ENCODE data around the gene SLC2A8.

Gene SLC2A8

GRCh38 chr9:127437497-127438264 lies 40.7 kb downstream of the SLC2A8 start:
- WGBS, 2 experiments (ENCODE audit: insufficient coverage in 2 of 2) = 87 to 96% methylated on average over 9 to 10 of the region's 12 CpGs
- Histone ChIP-seq H3K9me3 (ENCODE audit: control insufficient read depth, low read length) (no peaks in the 10 kb centered on the region), H3K36me3 (ENCODE audit: control insufficient read depth, insufficient read depth, low read length) (peaks cover 95% of the 10 kb centered on the region), H3K4me3 (ENCODE audit: extremely low read depth, insufficient read depth, low read length, poor library complexity, severe bottlenecking) (no peak overlapping the region), H3K27ac (ENCODE audit: low read depth, low read length, severe bottlenecking) (no peak overlapping the region), H3K4me1 (ENCODE audit: control insufficient read depth, insufficient read depth, low read length, poor library complexity, severe bottlenecking) (no peaks in the 10 kb centered on the region)

GRCh38 chr9:127438394-127438793 lies 41.4 kb downstream of the SLC2A8 start:
- peaks cover 93% of the 10 kb centered on the region for H3K36me3 ChIP-seq (ENCODE audit: control insufficient read depth, insufficient read depth, low read length)
- no peak overlapping the region for H3K4me3 ChIP-seq (ENCODE audit: extremely low read depth, insufficient read depth, low read length, poor library complexity, severe bottlenecking)
- no peak overlapping the region for H3K27ac ChIP-seq (ENCODE audit: low read depth, low read length, severe bottlenecking)
- H3K9me3 ChIP-seq (ENCODE audit: control insufficient read depth, low read length) = no peaks in the 10 kb centered on the region
- 96 to 98% methylated on average over 8 to 9 of the region's 9 CpGs for WGBS, 2 experiments (ENCODE audit: insufficient coverage in 2 of 2)
- no peaks in the 10 kb centered on the region for H3K4me1 ChIP-seq (ENCODE audit: control insufficient read depth, insufficient read depth, low read length, poor library complexity, severe bottlenecking)

- WGBS, 2 experiments (ENCODE audit: insufficient coverage in 2 of 2) = 90 to 95% methylated on average over 9 to 16 of the region's 17 CpGs
- peaks cover 16% of the 10 kb centered on the region for H3K9me3 ChIP-seq (ENCODE audit: control insufficient read depth, low read length)
- H3K4me3 ChIP-seq (ENCODE audit: extremely low read depth, insufficient read depth, low read length, poor library complexity, severe bottlenecking) = no peak overlapping the region
- peaks cover 4% of the 10 kb centered on the region for H3K4me1 ChIP-seq (ENCODE audit: control insufficient read depth, insufficient read depth, low read length, poor library complexity, severe bottlenecking)
- peak overlapping the region; percentile 66 for H3K27ac ChIP-seq (ENCODE audit: low read depth, low read length, severe bottlenecking)
- H3K36me3 ChIP-seq (ENCODE audit: control insufficient read depth, insufficient read depth, low read length) = peaks cover 89% of the 10 kb centered on the region
These were observed 47.4 kb downstream of the SLC2A8 start for GRCh38 chr9:127444283-127444920.

GRCh38 chr9:127444921-127445850 lies 48.2 kb downstream of the SLC2A8 start:
- peak overlapping the region; percentile 29 for H3K27ac ChIP-seq (ENCODE audit: low read depth, low read length, severe bottlenecking)
- 97 to 99% methylated on average over 9 to 14 of the region's 15 CpGs for WGBS, 2 experiments (ENCODE audit: insufficient coverage in 2 of 2)
- H3K4me1 ChIP-seq (ENCODE audit: control insufficient read depth, insufficient read depth, low read length, poor library complexity, severe bottlenecking) = peaks cover 8% of the 10 kb centered on the region
- peaks cover 90% of the 10 kb centered on the region for H3K36me3 ChIP-seq (ENCODE audit: control insufficient read depth, insufficient read depth, low read length)
- H3K4me3 ChIP-seq (ENCODE audit: extremely low read depth, insufficient read depth, low read length, poor library complexity, severe bottlenecking) = no peak overlapping the region
- H3K9me3 ChIP-seq (ENCODE audit: control insufficient read depth, low read length) = peaks cover 16% of the 10 kb centered on the region

GRCh38 chr9:127445851-127446712 lies 49.1 kb downstream of the SLC2A8 start:
- no peak overlapping the region for H3K4me3 ChIP-seq (ENCODE audit: extremely low read depth, insufficient read depth, low read length, poor library complexity, severe bottlenecking)
- 60 to 100% methylated on average over 1 to 3 of the region's 4 CpGs for WGBS, 2 experiments (ENCODE audit: insufficient coverage in 2 of 2)
- peaks cover 16% of the 10 kb centered on the region for H3K9me3 ChIP-seq (ENCODE audit: control insufficient read depth, low read length)
- H3K27ac ChIP-seq (ENCODE audit: low read depth, low read length, severe bottlenecking) = no peak overlapping the region
- peaks cover 85% of the 10 kb centered on the region for H3K36me3 ChIP-seq (ENCODE audit: control insufficient read depth, insufficient read depth, low read length)
- peaks cover 8% of the 10 kb centered on the region for H3K4me1 ChIP-seq (ENCODE audit: control insufficient read depth, insufficient read depth, low read length, poor library complexity, severe bottlenecking)

- Histone ChIP-seq H3K9me3 (ENCODE audit: control insufficient read depth, low read length) (peaks cover 16% of the 10 kb centered on the region), H3K4me3 (ENCODE audit: extremely low read depth, insufficient read depth, low read length, poor library complexity, severe bottlenecking) (no peak overlapping the region), H3K27ac (ENCODE audit: low read depth, low read length, severe bottlenecking) (no peak overlapping the region), H3K36me3 (ENCODE audit: control insufficient read depth, insufficient read depth, low read length) (peaks cover 80% of the 10 kb centered on the region), H3K4me1 (ENCODE audit: control insufficient read depth, insufficient read depth, low read length, poor library complexity, severe bottlenecking) (peaks cover 8% of the 10 kb centered on the region)
- 95 to 97% methylated on average over 7 of the region's 7 CpGs for whole genome bisulfite sequencing, 2 experiments (ENCODE audit: insufficient coverage in 2 of 2)
These were observed 49.9 kb downstream of the SLC2A8 start for GRCh38 chr9:127446713-127447415.

- peak overlapping the region; percentile 77 for H3K27ac ChIP-seq (ENCODE audit: low read depth, low read length, severe bottlenecking)
- H3K9me3 ChIP-seq (ENCODE audit: control insufficient read depth, low read length) = peaks cover 16% of the 10 kb centered on the region
- peaks cover 74% of the 10 kb centered on the region for H3K36me3 ChIP-seq (ENCODE audit: control insufficient read depth, insufficient read depth, low read length)
- no peak overlapping the region for H3K4me3 ChIP-seq (ENCODE audit: extremely low read depth, insufficient read depth, low read length, poor library complexity, severe bottlenecking)
- H3K4me1 ChIP-seq (ENCODE audit: control insufficient read depth, insufficient read depth, low read length, poor library complexity, severe bottlenecking) = peaks cover 11% of the 10 kb centered on the region
- 95 to 96% methylated on average over 4 to 6 of the region's 7 CpGs for WGBS, 2 experiments (ENCODE audit: insufficient coverage in 2 of 2)
These were observed 50.6 kb downstream of the SLC2A8 start for GRCh38 chr9:127447416-127448111.

- H3K9me3 ChIP-seq (ENCODE audit: control insufficient read depth, low read length) = peaks cover 16% of the 10 kb centered on the region
- 96 to 98% methylated on average over 8 of the region's 8 CpGs for WGBS, 2 experiments (ENCODE audit: insufficient coverage in 2 of 2)
- peaks cover 67% of the 10 kb centered on the region for H3K36me3 ChIP-seq (ENCODE audit: control insufficient read depth, insufficient read depth, low read length)
- H3K4me1 ChIP-seq (ENCODE audit: control insufficient read depth, insufficient read depth, low read length, poor library complexity, severe bottlenecking) = peaks cover 11% of the 10 kb centered on the region
- peak overlapping the region; percentile 96 for H3K4me3 ChIP-seq (ENCODE audit: extremely low read depth, insufficient read depth, low read length, poor library complexity, severe bottlenecking)
- peak overlapping the region; percentile 17 for H3K27ac ChIP-seq (ENCODE audit: low read depth, low read length, severe bottlenecking)
These were observed 51.3 kb downstream of the SLC2A8 start for GRCh38 chr9:127448112-127448805.

All from mesodermal cell (in vitro differentiated cells).